ENCODE results near the gene VPS25.
"Not testable (repeated sequence)": the region's sequence is repeated elsewhere in the genome, so short reads cannot be mapped to it uniquely, and the experiment has no call there.

The VPS25 gene

GRCh38 chr17:42742916-42743315 lies 30.3 kb upstream of the VPS25 start:
- not testable (repeated sequence) for H3K18ac ChIP-seq (ENCODE audit: low read length); H2BK12ac ChIP-seq (ENCODE audit: low read length); H2AK5ac ChIP-seq (ENCODE audit: low read depth, low read length); H3K79me1 ChIP-seq (ENCODE audit: low read depth, low read length); H3K4me2 ChIP-seq (ENCODE audit: insufficient read depth, low read length, poor library complexity, severe bottlenecking); H3K9me3 ChIP-seq (replicated peaks in 1 of 2; ENCODE audit: control insufficient read depth in 2 of 2, insufficient read depth in 1 of 2, low read depth in 1 of 2, low read length in 2 of 2); H3K4me1 ChIP-seq (ENCODE audit: control insufficient read depth in 2 of 2, insufficient read depth in 1 of 2, low read depth in 1 of 2, low read length in 2 of 2); H2BK120ac ChIP-seq (ENCODE audit: low read depth, low read length); H3K14ac ChIP-seq (ENCODE audit: low read length); H3K23ac ChIP-seq (ENCODE audit: low read depth, low read length, poor library complexity); H4K8ac ChIP-seq (ENCODE audit: low read depth, low read length); H2BK15ac ChIP-seq (ENCODE audit: low read length); DNase-seq (ENCODE audit: low spot score); H3K4me3 ChIP-seq (ENCODE audit: low read length in 2 of 2); H3K27me3 ChIP-seq (ENCODE audit: control insufficient read depth in 3 of 3, insufficient read depth in 3 of 3, low read depth in 1 of 3, low read length in 3 of 3); H3K36me3 ChIP-seq (replicated peaks in 1 of 2; ENCODE audit: control insufficient read depth in 2 of 2, insufficient read depth in 2 of 2, low read length in 2 of 2); H4K91ac ChIP-seq (ENCODE audit: low read depth, low read length, poor library complexity); H3K4ac ChIP-seq (ENCODE audit: low read length); H2AFZ ChIP-seq (ENCODE audit: low read length); H3K9ac ChIP-seq (ENCODE audit: low read depth, low read length, poor library complexity); H2BK5ac ChIP-seq (ENCODE audit: low read length); H3K27ac ChIP-seq (replicated peaks; ENCODE audit: low read length)
- WGBS, 2 donors (ENCODE audit: extremely low coverage in 2 of 2, insufficient read length in 2 of 2, insufficient replicate concordance in 1 of 2) = no CpG with 5 or more reads among the region's 11 CpGs

GRCh38 chr17:42743595-42744282 lies 29.5 kb upstream of the VPS25 start:
- Histone ChIP-seq H3K4me2 (ENCODE audit: insufficient read depth, low read length, poor library complexity, severe bottlenecking) (peak overlapping the region; percentile 38), H3K4me1 (ENCODE audit: control insufficient read depth in 2 of 2, insufficient read depth in 1 of 2, low read depth in 1 of 2, low read length in 2 of 2) (peaks cover 2 to 3% of the 10 kb centered on the region in 2 donors), H3K36me3 (replicated peaks in 1 of 2; ENCODE audit: control insufficient read depth in 2 of 2, insufficient read depth in 2 of 2, low read length in 2 of 2) (no peaks in the 10 kb centered on the region), H2BK12ac (ENCODE audit: low read length) (no peak overlapping the region), H3K79me1 (ENCODE audit: low read depth, low read length) (peaks cover 2% of the 10 kb centered on the region), H4K91ac (ENCODE audit: low read depth, low read length, poor library complexity) (no peak overlapping the region), H3K9me3 (replicated peaks in 1 of 2; ENCODE audit: control insufficient read depth in 2 of 2, insufficient read depth in 1 of 2, low read depth in 1 of 2, low read length in 2 of 2) (peaks cover 2 to 3% of the 10 kb centered on the region in 2 donors), H3K14ac (ENCODE audit: low read length) (no peak overlapping the region), H2BK5ac (ENCODE audit: low read length) (peak overlapping the region; percentile 55), H2AK5ac (ENCODE audit: low read depth, low read length) (no peak overlapping the region), H3K18ac (ENCODE audit: low read length) (no peak overlapping the region), H2BK120ac (ENCODE audit: low read depth, low read length) (no peak overlapping the region), H2AFZ (ENCODE audit: low read length) (peak overlapping the region; percentile 94), H3K23ac (ENCODE audit: low read depth, low read length, poor library complexity) (no peak overlapping the region), H3K4ac (ENCODE audit: low read length) (no peak overlapping the region), H3K4me3 (ENCODE audit: low read length in 2 of 2) (peak overlapping the region; percentile 72 to 89), H2BK15ac (ENCODE audit: low read length) (no peak overlapping the region), H3K27me3 (ENCODE audit: control insufficient read depth in 3 of 3, insufficient read depth in 3 of 3, low read depth in 1 of 3, low read length in 3 of 3) (peaks cover 0 to 3% (median 0%) of the 10 kb centered on the region in 3 experiments), H4K8ac (ENCODE audit: low read depth, low read length) (no peak overlapping the region), H3K9ac (ENCODE audit: low read depth, low read length, poor library complexity) (peak overlapping the region; percentile 46), H3K27ac (replicated peaks; ENCODE audit: low read length) (peak overlapping the region; percentile 89)
- DNase-seq (ENCODE audit: low spot score) = no peak
- no CpG with 5 or more reads among the region's 10 CpGs for WGBS, 2 donors (ENCODE audit: extremely low coverage in 2 of 2, insufficient read length in 2 of 2, insufficient replicate concordance in 1 of 2)

GRCh38 chr17:42744283-42744805 lies 28.9 kb upstream of the VPS25 start:
- H3K4me3 ChIP-seq (ENCODE audit: low read length in 2 of 2) = peak overlapping the region; percentile 72 to 89

GRCh38 chr17:42744806-42745617 lies 28.2 kb upstream of the VPS25 start, which contains the start of gene EZH1:
TSS of gene EZH1 (minus strand) at chr17:42745040. CDS start at chr17:42728941, 16,099 bp downstream.
- Histone ChIP-seq H3K18ac (ENCODE audit: low read length) (peak within 1 kb of the TSS; percentile 95), H4K91ac (ENCODE audit: low read depth, low read length, poor library complexity) (no peak within 1 kb of the TSS), H3K14ac (ENCODE audit: low read length) (no peak within 1 kb of the TSS), H3K36me3 (replicated peaks in 1 of 2; ENCODE audit: control insufficient read depth in 2 of 2, insufficient read depth in 2 of 2, low read length in 2 of 2) (no peaks in the 10 kb centered on the region), H2BK15ac (ENCODE audit: low read length) (no peak within 1 kb of the TSS), H2BK5ac (ENCODE audit: low read length) (peak within 1 kb of the TSS; percentile 55), H2BK12ac (ENCODE audit: low read length) (no peak within 1 kb of the TSS), H3K9me3 (replicated peaks in 1 of 2; ENCODE audit: control insufficient read depth in 2 of 2, insufficient read depth in 1 of 2, low read depth in 1 of 2, low read length in 2 of 2) (peaks cover 2 to 3% of the 10 kb centered on the region in 2 donors), H4K8ac (ENCODE audit: low read depth, low read length) (no peak within 1 kb of the TSS), H2AK5ac (ENCODE audit: low read depth, low read length) (peak within 1 kb of the TSS; percentile 57), H3K27ac (replicated peaks; ENCODE audit: low read length) (peak within 1 kb of the TSS; percentile 89), H3K4me3 (ENCODE audit: low read length in 2 of 2) (peak within 1 kb of the TSS; percentile 72 to 89), H3K23ac (ENCODE audit: low read depth, low read length, poor library complexity) (peak within 1 kb of the TSS; percentile 83), H3K79me1 (ENCODE audit: low read depth, low read length) (peaks cover 2% of the 10 kb centered on the region), H3K4me1 (ENCODE audit: control insufficient read depth in 2 of 2, insufficient read depth in 1 of 2, low read depth in 1 of 2, low read length in 2 of 2) (peaks cover 6 to 10% of the 10 kb centered on the region in 2 donors), H3K27me3 (ENCODE audit: control insufficient read depth in 3 of 3, insufficient read depth in 3 of 3, low read depth in 1 of 3, low read length in 3 of 3) (peaks cover 0 to 3% (median 0%) of the 10 kb centered on the region in 3 experiments), H2BK120ac (ENCODE audit: low read depth, low read length) (no peak within 1 kb of the TSS), H3K4ac (ENCODE audit: low read length) (no peak within 1 kb of the TSS), H3K4me2 (ENCODE audit: insufficient read depth, low read length, poor library complexity, severe bottlenecking) (peak within 1 kb of the TSS; percentile 55), H3K9ac (ENCODE audit: low read depth, low read length, poor library complexity) (peak within 1 kb of the TSS; percentile 94), H2AFZ (ENCODE audit: low read length) (peak within 1 kb of the TSS; percentile 94)
- no CpG with 5 or more reads among the region's 50 CpGs for WGBS, 2 donors (ENCODE audit: extremely low coverage in 2 of 2, insufficient read length in 2 of 2, insufficient replicate concordance in 1 of 2)
- peak; percentile 93 for DNase-seq (ENCODE audit: low spot score)

More at GRCh38 chr17:42744283-42744805, 28.9 kb upstream of the VPS25 start:
- H4K8ac ChIP-seq (ENCODE audit: low read depth, low read length) = no peak overlapping the region
- H2BK15ac ChIP-seq (ENCODE audit: low read length) = no peak overlapping the region
- H3K4me2 ChIP-seq (ENCODE audit: insufficient read depth, low read length, poor library complexity, severe bottlenecking) = peak overlapping the region; percentile 55
- H3K14ac ChIP-seq (ENCODE audit: low read length) = no peak overlapping the region
- no peak for DNase-seq (ENCODE audit: low spot score)
- peak overlapping the region; percentile 89 for H3K27ac ChIP-seq (replicated peaks; ENCODE audit: low read length)
- peak overlapping the region; percentile 83 for H3K23ac ChIP-seq (ENCODE audit: low read depth, low read length, poor library complexity)
- H3K9ac ChIP-seq (ENCODE audit: low read depth, low read length, poor library complexity) = peak overlapping the region; percentile 94
- peak overlapping the region; percentile 94 for H2AFZ ChIP-seq (ENCODE audit: low read length)
- no CpG with 5 or more reads among the region's 32 CpGs for WGBS, 2 donors (ENCODE audit: extremely low coverage in 2 of 2, insufficient read length in 2 of 2, insufficient replicate concordance in 1 of 2)
- no peak overlapping the region for H3K4ac ChIP-seq (ENCODE audit: low read length)
- H3K27me3 ChIP-seq (ENCODE audit: control insufficient read depth in 3 of 3, insufficient read depth in 3 of 3, low read depth in 1 of 3, low read length in 3 of 3) = peaks cover 0 to 3% (median 0%) of the 10 kb centered on the region in 3 experiments
- peaks cover 3 to 4% of the 10 kb centered on the region in 2 donors for H3K4me1 ChIP-seq (ENCODE audit: control insufficient read depth in 2 of 2, insufficient read depth in 1 of 2, low read depth in 1 of 2, low read length in 2 of 2)
- H2BK5ac ChIP-seq (ENCODE audit: low read length) = peak overlapping the region; percentile 55
- H3K36me3 ChIP-seq (replicated peaks in 1 of 2; ENCODE audit: control insufficient read depth in 2 of 2, insufficient read depth in 2 of 2, low read length in 2 of 2) = no peaks in the 10 kb centered on the region
- H3K9me3 ChIP-seq (replicated peaks in 1 of 2; ENCODE audit: control insufficient read depth in 2 of 2, insufficient read depth in 1 of 2, low read depth in 1 of 2, low read length in 2 of 2) = peaks cover 2 to 3% of the 10 kb centered on the region in 2 donors
- H2BK12ac ChIP-seq (ENCODE audit: low read length) = no peak overlapping the region
- peaks cover 2% of the 10 kb centered on the region for H3K79me1 ChIP-seq (ENCODE audit: low read depth, low read length)
- peak overlapping the region; percentile 95 for H3K18ac ChIP-seq (ENCODE audit: low read length)
- no peak overlapping the region for H2BK120ac ChIP-seq (ENCODE audit: low read depth, low read length)
- no peak overlapping the region for H4K91ac ChIP-seq (ENCODE audit: low read depth, low read length, poor library complexity)
- no peak overlapping the region for H2AK5ac ChIP-seq (ENCODE audit: low read depth, low read length)
